Fibroblast of lung (primary cell): ENCODE data around the gene LPCAT1. TPM values are rescaled to one million over a fixed set of nuclear protein-coding genes. Genes with fewer than 3 reads are reported as not detected.

ENCODE experiments used
- DNase-seq, 2 donors: peaks; one replicate each; pipeline versions ENCODE4 v3.0.0 to v3.0.0-alpha.2; 2010; ENCODE audit warnings: low read depth in 2 of 2
- H2AFZ ChIP-seq: 2 replicates; pipeline ENCODE4 v1.5.1; 2012; ENCODE audit warnings: low read length, control low read depth, inconsistent platforms
- H3K27ac ChIP-seq: 2 replicates; pipeline ENCODE4 v1.5.1; 2011; ENCODE audit warnings: low read length, control low read depth; ENCODE audit not compliant: insufficient read depth
- H3K27me3 ChIP-seq: 2 replicates; pipeline ENCODE4 v1.5.1; 2011; ENCODE audit warnings: mild to moderate bottlenecking, low read length; ENCODE audit not compliant: control insufficient read depth, insufficient read depth
- H3K36me3 ChIP-seq: 2 replicates; pipeline ENCODE4 v1.5.1; 2011; ENCODE audit warnings: low read length; ENCODE audit not compliant: control insufficient read depth, insufficient read depth
- H3K4me1 ChIP-seq: 2 replicates; pipeline ENCODE4 v1.5.1; 2011; ENCODE audit warnings: low read length; ENCODE audit not compliant: control insufficient read depth, insufficient read depth; ENCODE audit errors: extremely low read depth
- H3K4me2 ChIP-seq: 2 replicates; pipeline ENCODE4 v1.5.1; 2011; ENCODE audit warnings: low read length, control low read depth; ENCODE audit not compliant: insufficient read depth; ENCODE audit errors: extremely low read depth
- H3K4me3 ChIP-seq, 4 experiments: fragments of 200-600 bp in 1 of 4; sonication (generic) in 1 of 4; replicated peaks in 1 of 4; 2 replicates each; pipeline ENCODE4 v1.5.1; 2011 to 2016; ENCODE audit warnings: low read length in 4 of 4, low read depth in 3 of 4, mild to moderate bottlenecking in 3 of 4, control low read depth in 2 of 4, inconsistent platforms in 1 of 4, mixed read lengths in 1 of 4; ENCODE audit not compliant: insufficient read depth in 1 of 4; ENCODE audit errors: control extremely low read depth in 1 of 4
- H3K79me2 ChIP-seq: 2 replicates; pipeline ENCODE4 v1.5.1; 2012; ENCODE audit warnings: mild to moderate bottlenecking, low read length, inconsistent platforms; ENCODE audit not compliant: control insufficient read depth, insufficient read depth
- H3K9ac ChIP-seq: 2 replicates; pipeline ENCODE4 v1.5.1; 2011; ENCODE audit warnings: mild to moderate bottlenecking, low read length, control low read depth; ENCODE audit not compliant: insufficient read depth
- H3K9me3 ChIP-seq: 2 replicates; pipeline ENCODE4 v1.5.1; 2012; ENCODE audit warnings: low read depth, low read length; ENCODE audit not compliant: control insufficient read depth, insufficient read depth
- H4K20me1 ChIP-seq: 2 replicates; pipeline ENCODE4 v1.5.1; 2011; ENCODE audit warnings: low read length; ENCODE audit not compliant: control insufficient read depth, insufficient read depth; ENCODE audit errors: extremely low read depth
- CTCF ChIP-seq, 2 donors: IDR thresholded peaks in 1 of 2; conservative IDR thresholded peaks in 1 of 2; 1 replicate in 1 of 2; 2 replicates in 1 of 2; pipeline ENCODE4 v1.5.1; 2011 to 2012; ENCODE audit warnings: low read length in 2 of 2, control low read depth in 1 of 2, inconsistent platforms in 1 of 2, low read depth in 1 of 2, mild to moderate bottlenecking in 1 of 2
- EZH2 ChIP-seq: IDR thresholded peaks from 2 replicates; pipeline ENCODE4 v1.5.1; 2012; ENCODE audit warnings: low read length, control low read depth, mild to moderate bottlenecking; ENCODE audit errors: missing control alignments
- polyA plus RNA-seq, 2 donors: library from polyadenylated mRNA; depleted of rRNA in 1 of 2; stranded (reverse) in 1 of 2; unstranded in 1 of 2; fragments of >200 nt; gene quantifications; 2 replicates each; pipeline ENCODE4 v1.2.1, GENCODE V29; 2011 to 2012; ENCODE audit warnings: missing spikeins in 1 of 2
- total RNA-seq: library from RNA; depleted of rRNA; stranded (reverse); fragments of >200 nt; gene quantifications from 2 replicates; pipeline ENCODE4 v1.2.1, GENCODE V29; 2014

LPCAT1 gene
- total and polyA plus RNA-seq, 2 donors (not counting 1 experiment from before 2014, with no cell fraction given): 50.8 to 65.2 TPM

GRCh38 chr5:1494780-1495524 is 28.8 kb downstream of the LPCAT1 start:
- TF ChIP-seq EZH2 (no peak), CTCF (conservative IDR thresholded peaks at IDR 0.05 in 1 of 2, IDR thresholded peaks at IDR 0.05 in 1 of 2; ENCODE audit: low read depth in 1 of 2, low read length in 2 of 2) (no peak)
- peaks cover under 1% of the 10 kb centered on the region for H3K4me1 ChIP-seq
- DNase-seq: no peak
- peaks cover 4% of the 10 kb centered on the region for H4K20me1 ChIP-seq
- H3K79me2 ChIP-seq: peaks cover 7% of the 10 kb centered on the region
- H3K27ac ChIP-seq: no peak overlapping the region
- no peaks in the 10 kb centered on the region for H3K9me3 ChIP-seq
- H2AFZ ChIP-seq: no peak overlapping the region
- H3K36me3 ChIP-seq: peaks cover 27% of the 10 kb centered on the region
- H3K27me3 ChIP-seq: no peaks in the 10 kb centered on the region
- no peak overlapping the region for H3K4me2 ChIP-seq
- H3K9ac ChIP-seq: no peak overlapping the region
- H3K4me3 ChIP-seq: no peak overlapping the region

GRCh38 chr5:1493941-1494340 is 29.8 kb downstream of the LPCAT1 start:
- DNase-seq: no peak

GRCh38 chr5:1493413-1493812 is 30.3 kb downstream of the LPCAT1 start:
- H3K4me1 ChIP-seq: peaks cover 13% of the 10 kb centered on the region
- H4K20me1 ChIP-seq: peaks cover 2% of the 10 kb centered on the region
- H3K4me2 ChIP-seq: no peak overlapping the region
- H3K9ac ChIP-seq: no peak overlapping the region
- no peak for TF ChIP-seq CTCF (conservative IDR thresholded peaks at IDR 0.05 in 1 of 2, IDR thresholded peaks at IDR 0.05 in 1 of 2; ENCODE audit: low read depth in 1 of 2, low read length in 2 of 2)
- no peak for TF ChIP-seq EZH2
- no peaks in the 10 kb centered on the region for H3K9me3 ChIP-seq
- DNase-seq: no peak
- no peaks in the 10 kb centered on the region for H3K27me3 ChIP-seq
- no peak overlapping the region for H2AFZ ChIP-seq
- H3K79me2 ChIP-seq: peaks cover 2% of the 10 kb centered on the region
- H3K27ac ChIP-seq: no peak overlapping the region
- no peak overlapping the region for H3K4me3 ChIP-seq
- H3K36me3 ChIP-seq: peaks cover 20% of the 10 kb centered on the region

More at GRCh38 chr5:1493941-1494340, 29.8 kb downstream of the LPCAT1 start:
- Histone ChIP-seq H4K20me1 (peaks cover 4% of the 10 kb centered on the region), H3K4me1 (peaks cover 8% of the 10 kb centered on the region), H3K36me3 (peaks cover 24% of the 10 kb centered on the region), H3K27me3 (no peaks in the 10 kb centered on the region), H3K4me3 (no peak overlapping the region), H3K4me2 (no peak overlapping the region), H3K79me2 (peaks cover 7% of the 10 kb centered on the region), H3K9me3 (no peaks in the 10 kb centered on the region), H2AFZ (no peak overlapping the region), H3K27ac (no peak overlapping the region), H3K9ac (no peak overlapping the region)
- TF ChIP-seq CTCF (conservative IDR thresholded peaks at IDR 0.05 in 1 of 2, IDR thresholded peaks at IDR 0.05 in 1 of 2; ENCODE audit: low read depth in 1 of 2, low read length in 2 of 2) (no peak), EZH2 (no peak)
